ENCODE data around the gene NPIPA2. TPM values are rescaled to one million over a fixed set of nuclear protein-coding genes. Genes with fewer than 3 reads are reported as not detected.
"Not testable (repeated sequence)": the region's sequence is repeated elsewhere in the genome, so short reads cannot be mapped to it uniquely, and the experiment has no call there.

Gene NPIPA2
- total and polyA plus RNA-seq, 2 donors (not counting 1 experiment from before 2014, with no cell fraction given), result 0.99 to 1.6 TPM

DNA sequence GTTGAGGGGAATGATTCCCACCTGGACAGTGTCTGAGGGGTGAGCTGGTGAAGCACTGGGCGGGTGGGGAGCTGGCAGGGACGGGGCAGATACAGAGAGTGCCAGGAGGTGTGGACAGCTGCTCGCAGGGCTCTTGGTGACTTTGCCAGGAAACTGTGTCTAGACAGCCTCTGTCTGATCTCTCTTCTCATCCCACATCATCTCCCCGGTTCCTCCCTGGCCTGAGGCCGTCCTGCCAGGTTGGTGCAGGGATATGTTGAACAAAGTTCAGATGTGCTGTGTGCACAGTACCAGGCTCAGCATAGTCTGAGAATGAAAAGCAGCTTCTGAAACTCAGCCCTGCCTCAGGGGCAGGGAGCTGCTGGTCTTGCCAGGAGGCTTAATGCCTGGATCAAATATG is 47.2 kb downstream of the NPIPA2 start:
- H3K4me2 ChIP-seq (ENCODE audit: extremely low read depth, insufficient read depth, low read length); H3K79me2 ChIP-seq (ENCODE audit: control insufficient read depth, insufficient read depth, low read length); DNase-seq (ENCODE audit: low read depth in 2 of 2); H4K20me1 ChIP-seq (ENCODE audit: control insufficient read depth, extremely low read depth, insufficient read depth, low read length); H3K36me3 ChIP-seq (ENCODE audit: control insufficient read depth, insufficient read depth, low read length); H3K9ac ChIP-seq (ENCODE audit: insufficient read depth, low read length); H3K4me1 ChIP-seq (ENCODE audit: control insufficient read depth, extremely low read depth, insufficient read depth, low read length); H3K27ac ChIP-seq (ENCODE audit: insufficient read depth, low read length); H3K9me3 ChIP-seq (ENCODE audit: control insufficient read depth, insufficient read depth, low read depth, low read length); H3K27me3 ChIP-seq (ENCODE audit: control insufficient read depth, insufficient read depth, low read length); H2AFZ ChIP-seq (ENCODE audit: low read length); H3K4me3 ChIP-seq (replicated peaks in 1 of 4; ENCODE audit: control extremely low read depth in 1 of 4, insufficient read depth in 1 of 4, low read depth in 3 of 4, low read length in 4 of 4): not testable (repeated sequence)

DNA sequence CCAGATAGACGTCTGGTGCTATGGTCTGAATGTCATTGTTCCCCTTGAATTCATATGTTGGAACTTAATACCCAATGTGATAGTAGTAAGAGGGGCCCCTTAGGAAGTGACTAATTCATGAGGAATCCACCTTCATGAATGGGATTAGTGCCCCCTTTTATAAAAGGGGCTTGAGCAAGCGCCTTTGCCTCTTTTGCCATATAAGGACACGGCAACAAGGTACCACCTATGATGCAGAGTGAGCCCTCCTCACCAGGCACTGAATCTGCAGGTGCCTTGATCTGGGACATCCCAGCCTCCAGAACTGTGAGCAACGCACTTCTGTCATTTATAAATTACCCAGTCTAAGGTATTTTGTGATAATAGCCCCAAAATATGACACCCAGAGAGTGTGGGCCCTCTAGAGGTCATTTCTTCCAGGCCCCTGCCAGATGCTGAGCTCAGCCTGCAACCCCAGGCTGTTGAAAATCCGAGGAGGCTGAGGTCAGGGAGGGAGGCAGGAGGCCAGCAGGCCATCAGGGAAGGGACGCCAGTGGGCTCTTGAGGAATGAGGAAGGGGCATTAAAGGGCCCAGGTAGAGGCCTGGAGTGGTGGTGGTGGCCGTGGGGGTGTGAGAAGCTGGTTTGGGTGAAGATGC is 48.1 kb downstream of the NPIPA2 start:
- not testable (repeated sequence) for H3K4me3 ChIP-seq (replicated peaks in 1 of 4; ENCODE audit: control extremely low read depth in 1 of 4, insufficient read depth in 1 of 4, low read depth in 3 of 4, low read length in 4 of 4); H3K4me1 ChIP-seq (ENCODE audit: control insufficient read depth, extremely low read depth, insufficient read depth, low read length); H3K4me2 ChIP-seq (ENCODE audit: extremely low read depth, insufficient read depth, low read length); H3K9ac ChIP-seq (ENCODE audit: insufficient read depth, low read length); DNase-seq (ENCODE audit: low read depth in 2 of 2); H2AFZ ChIP-seq (ENCODE audit: low read length); H3K9me3 ChIP-seq (ENCODE audit: control insufficient read depth, insufficient read depth, low read depth, low read length); H3K79me2 ChIP-seq (ENCODE audit: control insufficient read depth, insufficient read depth, low read length); H3K27ac ChIP-seq (ENCODE audit: insufficient read depth, low read length); H3K27me3 ChIP-seq (ENCODE audit: control insufficient read depth, insufficient read depth, low read length); H4K20me1 ChIP-seq (ENCODE audit: control insufficient read depth, extremely low read depth, insufficient read depth, low read length); H3K36me3 ChIP-seq (ENCODE audit: control insufficient read depth, insufficient read depth, low read length)

DNA sequence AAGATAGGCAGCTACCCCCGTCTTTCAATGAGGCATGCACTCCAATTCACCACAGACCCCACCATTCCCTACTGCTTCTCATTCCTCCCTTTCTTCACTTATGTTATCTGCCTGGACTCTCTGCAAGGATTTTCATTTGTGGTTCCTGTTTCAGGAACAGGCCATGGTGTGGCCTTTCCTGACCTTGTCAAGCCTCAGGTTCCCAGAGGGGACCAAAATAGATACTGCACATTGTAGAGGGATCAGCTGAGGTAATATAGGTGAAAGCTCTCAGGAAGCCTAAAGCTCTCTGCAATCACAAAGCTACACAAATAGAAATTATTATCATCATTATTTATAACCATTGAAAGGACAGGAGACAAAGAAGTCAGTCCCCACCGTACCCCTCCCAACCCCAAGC is 50.6 kb downstream of the NPIPA2 start:
- H3K79me2 ChIP-seq (ENCODE audit: control insufficient read depth, insufficient read depth, low read length); H2AFZ ChIP-seq (ENCODE audit: low read length): not testable (repeated sequence)

DNA sequence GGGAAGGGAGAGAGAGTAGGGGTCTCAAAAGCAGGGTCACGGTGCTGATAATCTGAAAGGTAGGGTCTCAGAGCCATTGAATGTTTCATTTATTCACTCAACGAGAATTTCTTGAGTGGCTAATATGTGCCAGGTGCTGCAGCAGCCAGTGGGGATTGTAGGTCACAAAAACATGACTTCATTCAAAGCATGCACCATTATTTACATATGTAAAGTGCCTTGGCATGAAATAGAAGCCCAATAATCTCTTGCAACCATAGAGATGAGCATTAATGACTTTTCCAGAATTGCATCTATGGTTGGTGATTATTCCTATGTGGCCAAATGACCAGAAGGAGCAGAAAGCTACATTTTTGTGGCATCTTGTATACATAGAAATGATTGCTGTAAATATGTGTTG is 55.2 kb downstream of the NPIPA2 start:
- H4K20me1 ChIP-seq (ENCODE audit: control insufficient read depth, extremely low read depth, insufficient read depth, low read length); H3K79me2 ChIP-seq (ENCODE audit: control insufficient read depth, insufficient read depth, low read length); H3K27me3 ChIP-seq (ENCODE audit: control insufficient read depth, insufficient read depth, low read length); H3K9ac ChIP-seq (ENCODE audit: insufficient read depth, low read length); H3K36me3 ChIP-seq (ENCODE audit: control insufficient read depth, insufficient read depth, low read length); H3K27ac ChIP-seq (ENCODE audit: insufficient read depth, low read length); H3K4me1 ChIP-seq (ENCODE audit: control insufficient read depth, extremely low read depth, insufficient read depth, low read length); H2AFZ ChIP-seq (ENCODE audit: low read length); DNase-seq (ENCODE audit: low read depth in 2 of 2); H3K4me2 ChIP-seq (ENCODE audit: extremely low read depth, insufficient read depth, low read length); H3K9me3 ChIP-seq (ENCODE audit: control insufficient read depth, insufficient read depth, low read depth, low read length); H3K4me3 ChIP-seq (replicated peaks in 1 of 4; ENCODE audit: control extremely low read depth in 1 of 4, insufficient read depth in 1 of 4, low read depth in 3 of 4, low read length in 4 of 4): not testable (repeated sequence)

More for the DNA sequence above, 50.6 kb downstream of the NPIPA2 start:
- H3K36me3 ChIP-seq (ENCODE audit: control insufficient read depth, insufficient read depth, low read length); H3K27me3 ChIP-seq (ENCODE audit: control insufficient read depth, insufficient read depth, low read length); H3K4me2 ChIP-seq (ENCODE audit: extremely low read depth, insufficient read depth, low read length); H3K27ac ChIP-seq (ENCODE audit: insufficient read depth, low read length); H3K4me3 ChIP-seq (replicated peaks in 1 of 4; ENCODE audit: control extremely low read depth in 1 of 4, insufficient read depth in 1 of 4, low read depth in 3 of 4, low read length in 4 of 4); H3K9ac ChIP-seq (ENCODE audit: insufficient read depth, low read length); DNase-seq (ENCODE audit: low read depth in 2 of 2); H3K9me3 ChIP-seq (ENCODE audit: control insufficient read depth, insufficient read depth, low read depth, low read length); H3K4me1 ChIP-seq (ENCODE audit: control insufficient read depth, extremely low read depth, insufficient read depth, low read length); H4K20me1 ChIP-seq (ENCODE audit: control insufficient read depth, extremely low read depth, insufficient read depth, low read length): not testable (repeated sequence)

DNA sequence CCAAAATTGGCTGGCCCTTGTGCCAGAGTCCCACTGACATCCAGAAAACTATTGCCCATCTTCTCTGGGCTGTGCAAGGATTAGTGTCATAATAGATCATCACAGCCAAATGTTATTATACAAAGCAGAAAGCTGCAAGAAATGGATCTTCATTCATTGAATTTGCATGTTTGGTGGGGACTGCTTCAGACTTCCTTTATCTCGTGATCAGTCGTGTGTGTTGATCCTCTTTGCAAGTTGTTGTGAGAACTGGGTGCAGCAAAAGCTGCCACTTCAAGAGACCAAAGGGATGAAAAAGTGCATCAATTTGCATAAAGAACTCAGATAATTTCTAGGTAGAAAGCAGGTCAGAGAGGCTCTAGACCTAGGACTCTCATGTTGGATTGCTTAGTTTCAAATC is 61.2 kb downstream of the NPIPA2 start:
- not testable (repeated sequence) for H3K79me2 ChIP-seq (ENCODE audit: control insufficient read depth, insufficient read depth, low read length); H3K36me3 ChIP-seq (ENCODE audit: control insufficient read depth, insufficient read depth, low read length); H3K27me3 ChIP-seq (ENCODE audit: control insufficient read depth, insufficient read depth, low read length); H3K27ac ChIP-seq (ENCODE audit: insufficient read depth, low read length); H3K4me1 ChIP-seq (ENCODE audit: control insufficient read depth, extremely low read depth, insufficient read depth, low read length); DNase-seq (ENCODE audit: low read depth in 2 of 2); H3K4me3 ChIP-seq (replicated peaks in 1 of 4; ENCODE audit: control extremely low read depth in 1 of 4, insufficient read depth in 1 of 4, low read depth in 3 of 4, low read length in 4 of 4); H2AFZ ChIP-seq (ENCODE audit: low read length); H3K9me3 ChIP-seq (ENCODE audit: control insufficient read depth, insufficient read depth, low read depth, low read length); H4K20me1 ChIP-seq (ENCODE audit: control insufficient read depth, extremely low read depth, insufficient read depth, low read length); H3K4me2 ChIP-seq (ENCODE audit: extremely low read depth, insufficient read depth, low read length); H3K9ac ChIP-seq (ENCODE audit: insufficient read depth, low read length)

DNA sequence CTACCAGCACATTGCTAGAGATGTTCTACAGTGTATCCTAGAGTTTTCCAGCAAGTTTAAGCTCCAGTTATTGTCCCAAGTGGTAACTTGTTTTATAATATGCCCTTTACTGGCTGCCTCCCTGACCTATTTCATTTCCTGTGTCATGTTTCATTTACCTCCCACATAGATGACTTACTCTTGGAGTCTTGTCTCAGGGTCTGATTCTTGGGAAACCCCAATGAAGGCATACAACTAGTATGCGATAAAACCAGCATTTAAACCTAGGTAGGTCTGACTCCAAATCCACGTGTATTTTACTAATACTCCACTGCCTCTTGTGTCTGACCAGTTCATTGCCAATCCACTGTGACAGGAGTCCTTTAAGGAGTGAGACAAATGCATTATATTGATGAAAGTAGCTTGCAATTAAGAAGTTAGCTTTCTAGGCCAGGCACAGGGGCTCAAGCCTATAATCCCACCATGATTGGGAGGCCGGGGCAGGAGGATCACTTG is 64.9 kb downstream of the NPIPA2 start:
- H3K79me2 ChIP-seq (ENCODE audit: control insufficient read depth, insufficient read depth, low read length); H3K27ac ChIP-seq (ENCODE audit: insufficient read depth, low read length); H3K36me3 ChIP-seq (ENCODE audit: control insufficient read depth, insufficient read depth, low read length); H3K4me2 ChIP-seq (ENCODE audit: extremely low read depth, insufficient read depth, low read length); H2AFZ ChIP-seq (ENCODE audit: low read length); H4K20me1 ChIP-seq (ENCODE audit: control insufficient read depth, extremely low read depth, insufficient read depth, low read length); H3K4me1 ChIP-seq (ENCODE audit: control insufficient read depth, extremely low read depth, insufficient read depth, low read length); H3K9ac ChIP-seq (ENCODE audit: insufficient read depth, low read length); H3K27me3 ChIP-seq (ENCODE audit: control insufficient read depth, insufficient read depth, low read length); H3K4me3 ChIP-seq (replicated peaks in 1 of 4; ENCODE audit: control extremely low read depth in 1 of 4, insufficient read depth in 1 of 4, low read depth in 3 of 4, low read length in 4 of 4); H3K9me3 ChIP-seq (ENCODE audit: control insufficient read depth, insufficient read depth, low read depth, low read length): not testable (repeated sequence)
- DNase-seq (ENCODE audit: low read depth in 2 of 2), result peak in 1 of 2 donors; percentile 2

DNA sequence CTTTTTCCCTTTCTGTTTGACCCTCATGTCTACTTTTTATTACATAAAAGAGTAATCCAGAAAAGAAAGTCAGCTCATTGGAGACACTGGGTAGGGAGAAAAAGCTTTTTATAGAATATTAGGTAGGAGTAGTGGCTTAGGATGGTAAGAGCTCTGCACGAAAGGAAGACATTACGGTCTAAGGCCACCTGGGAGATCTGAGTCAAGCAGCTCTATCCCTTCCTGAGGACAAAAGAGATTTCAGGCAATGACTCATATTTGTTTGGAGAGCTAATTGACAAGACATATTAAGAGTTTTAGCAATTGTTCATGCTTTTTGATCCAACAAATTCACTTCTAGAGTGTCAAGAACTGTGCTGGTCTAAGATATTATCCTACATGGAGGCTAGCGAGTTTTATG is 71.6 kb downstream of the NPIPA2 start:
- not testable (repeated sequence) for H2AFZ ChIP-seq (ENCODE audit: low read length); H4K20me1 ChIP-seq (ENCODE audit: control insufficient read depth, extremely low read depth, insufficient read depth, low read length); H3K36me3 ChIP-seq (ENCODE audit: control insufficient read depth, insufficient read depth, low read length); H3K79me2 ChIP-seq (ENCODE audit: control insufficient read depth, insufficient read depth, low read length); H3K27me3 ChIP-seq (ENCODE audit: control insufficient read depth, insufficient read depth, low read length); DNase-seq (ENCODE audit: low read depth in 2 of 2); H3K9me3 ChIP-seq (ENCODE audit: control insufficient read depth, insufficient read depth, low read depth, low read length); H3K4me3 ChIP-seq (replicated peaks in 1 of 4; ENCODE audit: control extremely low read depth in 1 of 4, insufficient read depth in 1 of 4, low read depth in 3 of 4, low read length in 4 of 4); H3K9ac ChIP-seq (ENCODE audit: insufficient read depth, low read length); H3K4me1 ChIP-seq (ENCODE audit: control insufficient read depth, extremely low read depth, insufficient read depth, low read length); H3K4me2 ChIP-seq (ENCODE audit: extremely low read depth, insufficient read depth, low read length); H3K27ac ChIP-seq (ENCODE audit: insufficient read depth, low read length)
